Suppressor macrophage treated with lipopolysaccharide for 4 hours (primary cell): ENCODE data around the gene WIPF3.

Experiments used
- DNase-seq: peaks from one replicate; pipeline ENCODE4 v3.0.0-alpha.2; 2020

Gene WIPF3

DNA sequence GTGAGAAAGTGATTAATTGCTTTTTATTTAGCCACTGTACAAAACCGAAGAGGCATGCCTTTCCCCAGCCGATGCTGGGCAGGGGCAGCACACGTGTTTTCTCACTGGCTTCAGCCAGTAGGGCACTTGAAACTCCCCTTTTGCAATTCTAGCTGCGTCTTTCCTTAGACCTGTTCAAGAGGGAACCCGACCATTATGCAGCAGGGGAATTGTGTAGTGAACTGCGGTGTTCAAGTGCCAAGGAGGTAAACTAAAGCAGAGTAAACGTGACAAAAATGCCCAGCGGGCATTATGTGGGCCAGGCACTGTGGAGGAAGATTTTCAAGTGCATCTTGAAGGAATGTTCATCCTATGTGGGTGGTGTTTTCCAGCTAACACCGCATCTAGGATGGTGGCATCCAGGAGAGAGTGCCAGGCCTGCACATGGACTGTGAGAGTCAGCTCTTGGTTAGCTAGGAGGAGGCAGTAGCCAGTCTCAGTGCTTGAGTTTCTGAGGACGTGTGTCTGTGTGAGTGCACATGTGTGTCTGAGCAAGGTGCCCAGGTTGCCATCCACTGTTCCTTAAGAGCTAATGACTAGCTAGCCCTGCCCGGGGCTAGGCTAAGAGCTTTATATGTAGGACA, 3.3 kb downstream of the WIPF3 start:
- DNase-seq = no peak

DNA sequence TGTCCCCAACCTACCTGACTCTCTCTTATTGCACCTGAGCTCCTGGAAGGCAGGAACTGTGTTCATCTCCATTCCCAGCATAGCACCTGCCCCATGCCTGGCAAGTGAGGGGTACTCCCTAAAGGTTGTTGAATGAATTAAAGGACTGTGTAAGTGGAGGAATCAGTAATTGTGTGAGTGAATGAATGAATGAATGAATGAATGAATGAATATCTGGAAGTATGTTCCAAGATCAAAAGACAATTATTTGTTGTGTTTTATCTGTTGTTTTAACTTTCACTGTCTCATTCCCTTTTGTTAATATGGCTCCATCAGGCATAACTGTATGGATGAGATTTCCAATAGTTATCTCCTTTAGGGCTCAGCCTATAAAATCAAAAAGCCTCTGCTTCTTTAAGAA, 4.0 kb downstream of the WIPF3 start:
- no peak for DNase-seq

DNA sequence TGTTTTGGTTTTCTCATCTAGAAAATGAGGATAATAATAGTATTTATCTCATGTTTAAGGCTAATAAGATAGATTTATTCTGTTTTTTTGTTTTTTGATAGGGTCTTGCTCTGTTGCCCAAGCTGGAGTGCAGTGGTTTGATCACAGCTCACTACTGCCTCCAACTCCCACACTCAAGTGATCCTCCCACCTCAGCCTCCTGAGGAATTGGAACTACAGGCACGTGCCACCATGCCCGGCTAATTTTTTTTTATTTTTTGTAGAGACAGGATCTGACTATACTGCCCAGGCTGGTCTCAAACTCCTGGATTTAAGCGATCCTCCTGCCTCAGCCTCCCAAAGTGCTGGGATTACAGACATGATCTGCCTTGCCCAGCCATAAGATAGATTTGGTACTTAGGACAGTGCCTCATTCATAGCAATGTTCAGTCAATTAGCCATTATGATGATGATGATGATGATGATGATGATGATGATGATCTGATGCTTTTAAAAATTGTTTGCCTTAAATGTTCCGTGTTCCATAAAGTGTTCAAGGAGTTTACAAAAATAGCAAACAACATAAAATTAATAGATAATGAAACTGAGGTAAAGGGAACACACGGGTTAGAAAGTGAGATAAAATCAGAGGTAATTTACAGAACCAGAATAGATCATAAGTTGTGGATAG, 4.6 kb downstream of the WIPF3 start:
- DNase-seq = no peak

DNA sequence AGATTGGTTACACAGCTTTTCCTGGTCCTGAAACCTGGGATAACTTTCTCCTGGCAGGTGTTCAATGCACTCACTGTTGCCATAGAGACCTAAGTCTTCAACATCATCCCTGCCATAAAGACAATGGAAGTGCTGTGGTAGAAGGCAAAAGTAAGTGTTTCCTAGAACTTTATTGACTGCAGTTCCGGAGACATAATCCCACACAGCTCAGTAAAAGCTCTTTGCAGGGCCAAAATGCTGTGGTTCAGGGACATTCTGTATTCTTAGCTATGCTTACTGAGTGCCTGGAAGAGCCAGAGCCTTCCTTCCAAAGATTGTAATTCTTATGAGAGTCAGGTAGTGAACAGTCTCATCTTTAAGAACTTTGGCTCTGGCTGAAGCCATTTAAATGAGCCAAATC, 5.3 kb downstream of the WIPF3 start:
- no peak for DNase-seq

DNA sequence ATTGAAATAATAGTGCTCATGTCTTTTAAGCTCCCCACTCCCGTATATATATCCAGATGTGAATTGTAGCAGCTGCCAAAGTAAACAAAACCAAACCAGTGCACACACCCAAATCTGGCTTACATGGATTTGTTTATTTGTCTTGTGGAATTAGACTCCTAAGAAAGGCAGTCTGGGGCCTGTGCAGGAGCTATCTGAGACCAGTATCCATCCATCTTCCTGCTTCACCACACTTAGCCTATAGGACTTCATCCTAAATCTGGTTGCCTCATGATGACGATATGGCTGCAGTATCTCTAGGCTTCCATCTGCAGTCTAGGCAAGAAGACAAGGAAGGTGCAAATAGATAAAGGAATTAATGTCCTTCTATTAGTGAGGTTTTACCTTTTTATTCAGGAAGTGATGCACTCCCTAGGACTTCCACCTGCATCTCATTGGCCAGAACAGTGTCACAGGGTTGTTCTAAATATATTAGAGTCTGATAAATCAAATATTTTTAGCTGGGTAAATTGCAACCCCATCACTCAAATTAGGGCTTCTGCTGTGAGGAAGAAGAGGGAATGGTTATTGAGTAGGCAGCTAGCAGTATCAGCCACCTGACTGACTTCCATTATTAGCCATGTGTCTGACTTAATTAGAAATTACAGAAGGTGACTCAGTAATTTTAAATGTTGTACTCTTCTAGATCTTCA, 6.0 kb downstream of the WIPF3 start:
- no peak for DNase-seq

DNA sequence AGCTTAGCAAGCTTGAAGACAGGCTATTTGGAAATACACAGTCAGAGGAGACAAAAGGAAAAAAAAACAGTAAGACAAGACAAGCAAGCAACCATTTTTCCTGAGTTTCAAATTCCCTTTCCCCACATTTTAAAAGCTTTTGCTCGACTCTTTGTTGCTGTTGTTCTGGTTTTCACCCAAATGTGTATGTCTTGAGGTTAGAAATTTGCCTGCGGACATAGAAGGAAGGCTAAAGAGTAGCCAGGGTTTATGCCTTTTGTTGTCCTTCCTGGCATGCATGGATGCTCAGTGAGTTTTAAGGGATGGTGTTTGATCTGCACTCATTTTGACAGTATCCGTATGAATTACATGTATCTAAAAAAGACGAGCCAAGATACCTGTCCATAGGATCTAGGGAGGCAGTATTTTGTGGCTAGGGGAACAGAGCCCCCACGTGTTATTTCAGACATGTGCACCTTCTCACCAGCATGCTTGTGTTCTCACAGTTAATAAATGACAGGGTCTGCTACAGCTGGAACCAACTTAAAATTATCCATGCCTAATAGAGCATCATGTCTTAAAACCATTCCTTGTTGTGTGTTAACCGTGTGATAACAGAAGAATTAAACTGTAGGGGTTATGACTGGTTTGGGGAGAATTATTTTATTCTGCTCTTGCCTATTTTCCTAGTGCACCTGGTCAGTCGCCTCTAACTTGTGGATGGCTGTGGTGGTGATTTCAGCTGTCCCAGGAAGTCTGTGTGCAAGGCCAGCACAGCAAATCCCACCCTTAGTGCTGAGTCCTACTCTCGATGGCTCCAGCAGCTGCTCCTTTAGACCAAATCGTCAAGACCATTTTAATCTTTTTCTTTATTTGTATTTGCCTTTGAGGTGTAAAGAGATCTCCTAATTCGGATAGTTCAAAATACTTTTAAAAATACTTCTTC, 9.1 kb downstream of the WIPF3 start:
- DNase-seq = no peak

DNA sequence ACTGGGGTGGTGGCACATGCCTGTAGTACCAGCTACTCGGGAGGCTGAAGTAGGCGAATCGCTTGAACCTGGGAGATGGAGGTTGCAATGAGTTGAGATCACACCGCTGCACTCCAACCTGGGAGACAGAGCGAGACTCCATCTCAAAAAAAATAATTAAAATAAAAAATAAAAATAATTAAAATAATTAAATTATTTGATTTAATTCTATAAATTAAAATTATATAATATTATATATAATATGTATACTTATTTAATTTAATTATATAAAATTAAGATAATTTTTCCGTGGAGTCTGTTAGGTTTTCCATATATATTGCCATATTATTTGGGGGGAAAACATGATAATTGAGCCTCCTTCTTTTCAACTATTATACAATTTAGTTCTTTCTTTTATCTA, 12.0 kb downstream of the WIPF3 start:
- DNase-seq = no peak

DNA sequence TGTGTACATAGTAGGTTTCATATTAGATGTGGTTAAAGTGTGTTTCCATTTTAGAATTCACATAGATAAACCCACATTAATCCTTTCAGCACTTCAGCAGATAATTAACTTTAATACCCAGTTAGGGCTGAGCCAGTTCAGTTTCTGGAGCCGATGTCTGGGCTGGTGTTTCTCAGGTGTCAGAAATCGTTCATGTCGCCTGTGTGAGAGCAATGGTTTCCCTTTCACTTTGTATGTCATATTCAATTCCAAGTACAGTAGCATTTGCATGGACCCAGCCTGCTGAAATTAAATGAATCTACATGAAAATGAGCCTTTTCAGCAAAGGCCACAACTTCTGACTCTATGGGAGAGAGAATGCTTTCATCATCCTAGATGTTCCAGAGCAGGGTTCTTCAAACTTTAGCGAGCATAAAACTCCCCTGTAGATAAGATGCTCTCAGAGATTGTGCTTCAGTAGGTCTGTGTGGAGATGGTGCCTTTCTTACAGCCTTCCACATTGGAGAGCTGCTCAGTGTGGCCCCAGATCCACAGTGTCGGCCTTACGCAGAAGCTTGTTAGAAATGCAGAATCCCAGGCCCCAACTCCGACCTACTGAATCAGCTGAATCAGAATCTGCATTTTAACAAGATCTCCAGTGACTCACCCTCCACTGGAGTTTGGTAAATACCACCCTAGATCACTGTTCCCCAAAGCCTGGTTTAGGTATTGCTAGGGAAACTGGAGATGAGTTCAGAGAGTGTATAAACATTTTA, 19.6 kb downstream of the WIPF3 start:
- no peak for DNase-seq

DNA sequence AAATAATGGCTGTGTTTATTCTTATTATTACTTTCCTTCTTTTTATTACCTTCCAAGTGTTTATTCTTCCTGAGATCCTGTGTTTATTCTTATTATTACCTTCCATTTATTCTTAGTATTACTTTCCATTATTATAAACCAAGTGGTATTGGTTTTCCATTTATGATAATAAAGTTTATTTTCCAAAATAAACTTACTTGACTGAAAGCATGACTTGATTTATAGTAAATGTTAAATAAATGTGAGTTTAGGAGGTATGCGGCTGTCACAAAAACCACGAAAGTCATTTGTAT, 20.2 kb downstream of the WIPF3 start:
- no peak for DNase-seq

DNA sequence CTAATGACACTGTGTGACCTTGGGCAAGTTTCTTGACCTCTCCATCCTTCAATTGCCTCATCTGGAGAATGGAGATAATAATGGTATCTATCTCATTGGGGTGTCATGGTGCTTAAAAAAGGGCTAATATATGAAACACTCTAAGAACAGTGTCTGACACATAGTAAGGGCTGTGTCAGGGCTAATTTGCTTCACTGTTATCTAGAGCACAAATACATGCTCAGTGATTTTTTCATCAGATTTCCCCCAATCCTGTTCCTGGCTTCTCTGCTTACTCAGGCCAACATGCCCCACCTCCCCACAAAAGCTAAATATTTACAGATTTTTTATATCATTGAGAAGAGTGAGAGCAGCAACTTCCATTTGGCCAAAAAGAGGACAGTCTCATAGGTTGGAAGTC, 20.6 kb downstream of the WIPF3 start:
- DNase-seq = no peak

DNA sequence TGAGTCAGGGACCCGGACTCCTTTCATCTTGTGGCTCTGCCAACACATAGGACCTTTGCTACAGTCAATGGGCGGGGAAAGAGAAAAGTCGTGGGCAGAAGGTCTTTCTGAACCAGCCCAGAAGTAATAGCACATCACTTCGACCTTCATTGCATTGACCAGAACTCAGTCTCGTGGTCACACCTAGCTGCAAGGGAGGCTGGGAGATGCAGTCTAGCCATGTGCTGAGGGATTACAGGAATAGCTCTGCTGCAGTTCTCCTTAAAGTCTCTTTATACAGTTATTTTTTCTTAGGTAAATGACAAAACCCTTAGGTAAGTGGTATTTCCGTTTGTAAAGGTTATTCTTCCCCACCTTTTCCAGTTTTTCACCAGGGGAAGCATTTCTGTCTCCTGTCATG, 25.4 kb downstream of the WIPF3 start:
- DNase-seq = no peak

DNA sequence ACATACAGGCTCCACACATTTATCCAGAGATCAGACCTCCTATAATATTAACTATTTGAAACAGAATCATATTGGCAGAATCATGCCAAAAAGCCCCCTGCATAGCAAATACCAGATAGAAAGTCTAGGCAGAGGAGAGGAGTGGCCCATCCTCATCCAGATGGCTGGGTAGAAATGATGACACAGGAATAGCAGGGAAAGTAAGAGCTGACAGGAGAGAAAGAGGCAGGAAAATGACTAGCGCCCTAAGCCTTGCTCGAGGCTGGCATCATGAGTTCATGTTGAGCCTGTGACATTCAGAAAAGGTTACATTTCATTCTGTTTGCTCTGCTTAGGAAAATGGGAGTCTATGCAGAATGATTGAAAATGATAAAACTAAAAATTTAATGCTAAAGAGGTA, 27.6 kb downstream of the WIPF3 start:
- DNase-seq = no peak

DNA sequence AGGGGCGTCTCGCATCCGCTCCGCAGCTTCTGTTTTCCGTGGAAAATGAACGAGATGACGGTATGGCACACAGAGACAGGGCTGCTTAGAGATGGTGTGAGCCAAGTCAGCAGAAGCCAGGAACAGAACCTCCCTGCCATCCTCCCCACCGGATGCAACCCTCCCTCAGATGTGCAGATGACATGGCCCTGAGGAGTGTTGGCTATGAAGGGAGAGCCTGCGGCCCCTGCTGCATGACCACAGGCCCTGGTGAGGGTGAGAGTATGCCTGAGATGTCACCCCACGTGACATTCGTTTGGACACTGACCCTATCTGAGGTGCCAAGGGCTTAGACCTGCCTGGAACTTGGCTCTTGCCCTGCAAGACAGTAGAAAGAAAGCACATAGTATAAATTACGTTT, 29.4 kb downstream of the WIPF3 start:
- no peak for DNase-seq

DNA sequence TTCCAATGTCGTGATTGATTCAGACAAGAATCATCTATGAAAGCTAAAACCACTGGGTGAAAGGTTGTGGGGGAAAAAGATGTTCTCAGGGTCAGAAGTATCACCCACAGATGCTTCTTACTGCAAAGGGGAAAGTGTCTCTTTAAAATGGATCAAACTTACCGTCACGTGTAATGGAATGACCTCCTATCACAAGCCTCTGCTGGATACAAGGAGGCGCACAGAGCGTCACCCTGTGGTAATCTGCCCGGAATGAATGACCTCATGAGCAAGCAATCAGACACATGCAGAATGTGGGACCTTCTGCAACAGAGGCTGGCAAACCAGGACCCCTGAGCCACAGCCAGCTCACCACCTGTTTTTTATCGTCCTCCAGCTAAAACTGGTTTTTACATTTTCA, 33.0 kb downstream of the WIPF3 start:
- no peak for DNase-seq

DNA sequence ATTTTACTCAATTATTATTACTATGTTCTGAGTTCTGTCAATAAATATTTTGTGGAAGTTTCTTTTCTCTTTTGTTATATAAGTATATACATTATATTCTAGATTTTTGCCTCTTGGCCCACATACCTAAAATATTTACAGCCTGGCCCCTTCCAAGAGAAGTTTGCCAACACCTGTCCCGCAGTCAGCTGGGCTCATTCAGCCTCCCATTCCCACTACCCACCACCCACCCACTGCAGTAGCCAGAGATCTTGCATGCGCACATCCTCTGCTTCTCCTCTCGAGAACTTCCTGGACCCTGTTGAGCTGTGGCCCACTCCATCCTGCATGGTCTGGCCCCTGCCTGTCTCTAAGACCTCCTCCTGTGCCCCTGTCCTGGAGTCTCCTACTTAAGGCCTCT, 33.6 kb downstream of the WIPF3 start:
- DNase-seq = no peak

DNA sequence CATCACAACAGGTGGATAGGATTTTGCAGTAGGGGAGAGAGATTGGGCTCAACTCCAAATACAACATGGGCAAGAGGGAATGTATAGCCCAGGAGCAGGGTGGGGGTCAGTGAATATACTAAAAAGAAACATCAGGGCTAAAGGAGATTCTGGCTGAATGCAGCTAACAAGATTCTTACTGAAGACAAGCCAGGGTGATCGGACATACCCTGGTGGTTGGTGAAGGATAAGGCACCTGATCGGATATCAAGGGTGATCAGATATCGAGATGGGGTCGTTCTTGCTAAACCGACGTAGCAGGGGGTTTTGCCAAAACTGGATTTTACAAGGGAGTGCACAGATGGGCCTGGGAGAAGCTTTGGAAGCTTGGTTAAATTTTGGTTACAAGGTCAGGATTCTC, 34.4 kb downstream of the WIPF3 start:
- DNase-seq = no peak

DNA sequence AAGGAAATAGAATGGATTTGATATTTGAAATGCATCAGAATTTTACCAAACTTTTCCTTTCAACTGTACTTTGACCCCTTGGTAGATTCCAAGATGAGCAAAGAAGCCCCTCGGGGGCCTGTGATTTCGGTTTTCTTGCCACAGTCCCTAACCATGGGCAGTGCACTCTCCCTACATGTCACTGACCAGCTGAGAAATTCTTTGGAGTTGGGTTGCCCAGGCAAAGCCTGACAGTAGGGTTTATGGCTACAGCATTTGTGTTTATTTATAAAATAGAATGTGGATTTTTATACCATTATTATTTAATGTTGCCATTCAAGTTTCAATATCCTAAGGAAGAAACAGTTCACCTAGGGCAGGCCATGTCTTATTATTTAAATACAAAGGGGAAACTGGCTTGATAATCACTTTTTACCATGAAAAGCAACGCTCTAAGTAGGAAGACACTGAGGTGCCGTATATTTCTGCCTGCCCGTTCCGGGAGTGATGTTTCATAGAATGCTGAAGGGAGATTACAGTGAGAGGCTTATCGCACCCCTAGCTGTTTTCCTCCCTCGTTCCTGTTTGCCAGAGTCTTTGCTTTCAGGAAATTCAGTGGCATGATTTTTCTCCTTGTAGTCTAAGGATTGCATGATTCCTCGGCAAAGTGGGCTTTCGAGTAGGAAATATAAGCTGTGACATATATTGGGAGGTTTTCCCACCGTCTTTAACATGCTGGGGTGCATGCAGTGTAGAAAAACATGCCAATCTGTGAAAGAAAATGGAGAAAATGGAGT, 35.8 kb downstream of the WIPF3 start:
- no peak for DNase-seq

DNA sequence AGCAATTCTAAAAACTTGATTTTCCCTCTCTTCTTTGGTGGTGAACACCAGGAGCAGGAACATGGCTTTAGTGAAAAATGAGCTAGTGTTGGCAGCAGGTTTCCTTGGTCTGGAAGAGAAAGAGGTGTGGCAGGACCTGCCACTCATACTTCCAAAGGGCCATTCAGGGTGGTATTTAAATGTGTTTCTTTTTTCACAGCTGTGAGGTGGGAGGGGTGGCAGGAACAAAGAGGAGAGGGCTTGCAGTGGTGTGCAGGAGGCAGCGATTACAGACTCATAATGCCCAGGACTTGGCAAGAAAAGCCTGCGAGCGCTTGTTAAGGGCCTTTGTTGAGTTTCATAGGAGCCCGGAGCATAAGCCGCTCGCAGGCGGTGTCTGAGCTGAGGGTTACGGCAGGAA, 36.8 kb downstream of the WIPF3 start:
- DNase-seq = no peak

DNA sequence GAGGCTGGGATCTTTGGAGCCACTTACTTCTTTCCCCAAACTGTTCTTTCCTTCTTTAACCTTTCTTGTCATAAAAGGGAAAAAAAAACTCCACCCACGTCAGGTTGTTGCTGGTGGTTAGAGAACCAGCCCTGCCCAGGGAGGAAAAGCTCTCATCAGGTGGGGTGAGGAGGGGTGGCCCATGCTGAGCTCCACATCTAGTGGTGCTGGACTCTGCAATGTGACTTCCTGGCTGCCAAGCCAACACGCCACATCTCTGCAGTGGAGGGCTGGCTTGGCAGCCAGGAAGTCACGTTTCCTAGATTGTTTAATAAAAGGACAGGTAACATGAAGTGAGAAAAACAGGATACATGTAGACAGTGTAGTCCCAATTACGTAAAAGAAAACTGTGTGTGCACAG, 37.4 kb downstream of the WIPF3 start:
- DNase-seq = no peak

DNA sequence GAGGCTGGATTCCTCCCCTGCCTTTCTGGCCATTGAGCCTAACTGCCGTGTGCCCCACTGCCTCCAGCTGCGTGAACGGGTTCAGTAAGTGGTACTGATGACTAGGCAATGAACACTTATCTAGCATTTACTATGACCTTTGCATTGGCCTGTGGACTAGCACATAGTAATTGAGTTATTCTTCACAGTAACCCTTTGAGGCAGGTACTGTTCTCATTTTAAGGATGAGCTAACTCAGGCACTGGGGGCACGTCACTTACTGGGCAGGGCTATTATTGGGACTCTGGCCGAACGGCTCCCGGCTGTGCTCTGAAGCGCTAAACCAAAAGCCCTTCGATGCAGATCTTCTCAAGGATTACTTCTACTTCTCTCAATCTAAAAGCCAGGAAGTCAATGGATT, 38.3 kb downstream of the WIPF3 start:
- DNase-seq = no peak

DNA sequence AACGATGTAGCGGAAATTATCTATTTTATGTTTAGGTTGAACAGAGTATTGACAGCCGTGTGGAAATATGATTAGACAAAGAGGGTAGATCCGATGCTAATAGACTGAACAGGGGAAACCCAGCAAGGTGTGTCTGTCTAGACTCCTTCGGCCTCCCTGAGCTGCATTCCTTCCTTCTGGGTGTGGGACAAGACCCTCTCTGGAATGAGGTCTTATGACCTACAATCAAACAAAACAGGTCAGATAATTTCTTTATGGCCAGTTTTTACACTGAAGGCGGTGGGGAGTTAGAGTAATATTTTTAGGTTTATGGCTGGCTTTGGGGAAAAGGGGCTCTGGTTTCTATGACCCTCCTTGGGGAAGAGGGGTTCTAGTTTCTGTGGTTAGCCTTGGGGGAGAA, 41.2 kb downstream of the WIPF3 start:
- DNase-seq = no peak

DNA sequence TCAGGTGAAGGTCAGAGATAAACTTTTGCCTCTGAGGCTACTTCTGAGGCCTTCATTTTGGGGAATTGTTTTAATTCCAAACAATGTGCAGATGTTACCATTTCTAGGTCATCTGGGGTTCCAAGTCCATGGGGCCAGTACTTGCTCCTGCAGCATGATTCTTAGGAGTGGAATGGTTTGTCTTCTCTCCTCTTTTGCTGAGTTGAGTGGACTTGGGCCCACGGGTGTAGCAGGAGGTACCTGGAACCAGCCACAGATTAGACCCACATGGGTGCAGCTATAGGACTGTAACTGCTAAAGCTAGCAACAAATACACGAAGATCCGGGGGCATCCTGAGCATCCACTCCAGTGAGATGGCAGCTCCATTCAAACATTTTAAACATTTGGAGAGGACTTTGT, 41.6 kb downstream of the WIPF3 start:
- no peak for DNase-seq
